Muscle of arm (tissue), 12 donors: ENCODE results near the gene KRT81. TPM values are rescaled to one million over a fixed set of nuclear protein-coding genes. Genes with fewer than 3 reads are reported as not detected.
A peak's percentile ranks its signal among the peaks of the same experiment; 100 is the strongest.
"Not testable (repeated sequence)": the region's sequence is repeated elsewhere in the genome, so short reads cannot be mapped to it uniquely, and the experiment has no call there.

Experiments
- DNase-seq: peaks from one replicate; pipeline ENCODE4 v3.0.0-alpha.2; 2013
- polyA plus RNA-seq, 12 donors: library from polyadenylated mRNA; unstranded; fragments of 120-200 nt; gene quantifications; one replicate each; pipeline ENCODE4 v1.2.1, GENCODE V29; 2013; ENCODE audit not compliant: insufficient read length in 12 of 12

Gene KRT81
- polyA plus RNA-seq, 12 donors: 0.08 to 0.25 (median 0.14) TPM; not detected in 5

- DNase-seq: no peak
Observed at GRCh38 chr12:52318241-52318990, 27.1 kb upstream of the KRT81 start.

- no peak for DNase-seq
Observed at GRCh38 chr12:52317468-52318052, 26.2 kb upstream of the KRT81 start.

DNA sequence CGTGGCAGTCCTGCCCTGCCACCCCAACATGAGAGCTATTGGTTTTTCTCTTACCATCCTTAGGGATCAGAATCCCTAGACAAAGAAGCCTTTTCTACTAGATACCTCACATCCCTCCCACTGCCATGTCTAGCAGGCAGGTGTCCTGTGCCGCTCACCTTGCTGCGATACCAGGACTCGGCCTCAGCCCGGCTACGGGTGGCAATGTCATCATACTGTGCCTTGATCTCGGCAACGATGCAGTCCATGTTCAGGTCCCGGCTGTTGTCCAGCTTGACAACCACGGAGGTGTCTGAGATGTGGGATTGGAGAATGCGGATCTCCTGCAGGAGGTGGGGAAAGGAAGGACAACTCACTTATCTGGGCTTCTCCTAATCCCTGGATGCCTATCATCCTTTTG is 25.4 kb upstream of the KRT81 start:
- DNase-seq: no peak

DNA sequence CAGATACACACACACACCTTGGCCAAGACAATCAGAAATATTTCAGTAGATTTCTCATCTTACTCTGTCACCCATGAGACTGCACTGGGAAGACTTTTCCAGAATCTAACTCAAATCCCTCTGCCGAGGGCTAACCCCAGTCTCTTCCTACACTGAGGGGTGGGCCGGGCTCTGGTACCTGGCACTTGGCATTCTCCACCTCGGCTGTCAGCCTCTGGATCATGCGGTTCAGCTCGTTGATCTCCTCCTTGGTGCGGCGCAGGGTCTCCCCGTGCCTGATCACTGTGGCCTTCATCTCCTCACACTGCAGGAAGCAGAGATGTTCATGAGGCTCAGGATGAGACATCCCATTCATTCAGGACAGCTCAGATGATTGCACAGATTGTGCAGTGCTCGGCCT is 25.0 kb upstream of the KRT81 start:
- no peak for DNase-seq

DNA sequence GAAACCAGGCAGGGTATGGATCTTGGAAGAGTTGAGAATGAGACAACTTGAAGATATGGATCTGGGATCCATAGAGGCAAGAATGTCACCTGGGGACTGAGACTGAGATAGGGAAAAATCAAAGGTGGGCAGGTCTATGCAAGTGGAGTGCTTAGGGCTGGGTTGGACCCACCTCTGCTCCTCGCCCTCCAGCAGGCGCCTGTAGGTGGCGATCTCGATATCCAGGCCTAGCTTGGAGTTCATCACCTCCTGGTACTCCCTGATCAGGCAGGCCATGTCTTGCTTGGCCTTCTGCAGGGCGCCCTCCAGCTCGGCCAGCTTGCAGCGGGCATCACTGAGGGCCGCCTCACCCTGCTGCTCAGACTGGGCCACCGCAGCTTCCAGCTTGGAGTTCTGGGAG is 24.4 kb upstream of the KRT81 start:
- not testable (repeated sequence) for DNase-seq

DNA sequence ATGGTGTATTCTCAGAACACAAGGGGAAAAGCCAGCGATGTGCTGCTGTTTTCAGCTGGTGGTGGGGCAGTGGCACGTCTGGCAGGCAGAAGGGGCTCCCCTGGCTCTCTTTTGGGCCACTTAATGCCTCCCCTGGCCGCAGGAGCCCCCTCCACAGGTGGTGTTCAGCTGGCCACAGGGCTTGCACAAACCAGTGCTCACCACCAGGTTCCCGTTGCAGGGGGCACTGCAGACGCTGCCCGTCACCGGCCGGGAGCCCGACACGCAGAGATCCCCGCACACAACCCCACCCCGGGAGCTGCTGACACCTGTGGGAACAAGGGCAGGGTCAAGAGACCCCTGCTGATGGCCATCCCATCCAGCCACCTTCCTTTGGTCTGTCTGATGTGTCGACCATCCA is 23.2 kb upstream of the KRT81 start:
- no peak for DNase-seq

DNA sequence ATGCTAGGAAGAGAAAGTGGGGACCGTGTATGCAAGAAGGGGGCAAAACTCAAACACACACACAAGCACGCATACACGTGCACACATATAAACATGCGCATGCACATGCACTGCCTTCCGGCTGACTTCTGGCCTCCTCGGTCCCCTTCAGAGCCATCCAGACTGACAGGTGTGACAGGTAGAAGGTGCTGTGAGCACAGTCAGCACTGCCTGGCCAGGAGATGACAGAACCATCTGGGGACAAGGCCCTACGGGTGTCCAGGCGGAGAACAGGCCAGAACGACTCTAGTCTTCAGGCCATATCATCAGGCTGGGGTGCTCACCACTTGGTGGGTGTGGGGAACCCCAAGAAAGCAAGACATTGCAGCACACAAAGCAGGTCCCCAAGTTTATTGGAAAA is 22.6 kb upstream of the KRT81 start:
- no peak for DNase-seq

DNA sequence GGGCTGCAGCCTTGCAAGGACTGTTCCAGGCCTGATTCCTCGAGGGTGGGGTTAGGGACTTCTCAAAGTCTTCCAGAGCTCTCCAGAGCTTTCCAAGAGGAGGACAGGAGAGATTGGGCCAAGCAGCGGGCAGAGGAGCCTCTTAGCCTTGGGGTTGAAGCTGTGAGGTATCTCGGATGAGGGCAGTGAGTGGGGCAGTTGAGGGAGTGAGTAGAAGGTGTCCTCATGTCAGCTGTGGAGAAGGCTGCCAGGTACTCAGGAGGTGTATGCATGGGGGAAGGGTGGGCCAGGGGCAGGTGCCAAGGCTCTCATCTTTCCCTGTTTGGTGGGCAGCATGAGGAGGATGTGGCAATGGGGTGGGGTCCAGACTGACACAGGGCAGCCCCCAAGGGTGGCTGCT is 22.1 kb upstream of the KRT81 start:
- DNase-seq: no peak

DNA sequence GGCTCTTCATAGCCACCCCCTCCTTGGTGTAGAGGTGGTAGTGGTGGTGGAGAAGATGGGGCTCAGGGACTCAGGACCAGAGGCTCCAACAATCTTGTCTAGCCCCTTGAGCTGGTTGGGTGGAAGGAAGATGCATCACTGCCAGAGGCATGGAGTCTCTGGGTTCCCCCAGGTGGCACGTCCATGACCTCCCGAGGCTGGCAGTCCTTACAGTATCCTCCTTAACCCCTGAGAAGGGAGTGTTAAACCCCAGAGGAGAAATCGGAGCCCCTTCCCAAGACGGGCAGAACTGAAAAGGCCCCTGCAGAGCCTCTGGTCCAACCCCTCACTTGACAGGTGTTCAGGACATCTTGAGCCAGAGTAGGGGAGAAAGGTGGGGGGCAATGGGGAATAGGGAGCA is 20.8 kb upstream of the KRT81 start:
- no peak for DNase-seq

DNA sequence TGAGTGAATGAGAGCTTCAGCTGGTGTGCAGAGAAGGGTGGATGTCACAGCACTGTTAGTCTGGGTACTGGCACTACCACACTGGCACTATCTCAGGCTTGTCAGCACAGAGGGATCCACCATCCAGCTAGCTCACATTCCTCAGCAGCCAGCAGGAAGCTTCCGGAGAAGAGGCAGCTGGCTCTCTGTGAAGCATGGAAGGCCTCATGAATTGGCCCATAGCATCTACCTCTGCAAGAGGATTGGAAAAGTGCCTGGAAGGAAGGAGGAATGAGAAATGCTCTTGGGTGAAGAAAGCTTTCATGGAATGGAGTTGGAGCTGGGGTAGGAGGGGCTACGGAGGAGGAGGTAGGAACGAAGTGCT is 19.9 kb upstream of the KRT81 start:
- no peak for DNase-seq

- no peak for DNase-seq
Observed at GRCh38 chr12:52310622-52311284, 19.4 kb upstream of the KRT81 start.

DNA sequence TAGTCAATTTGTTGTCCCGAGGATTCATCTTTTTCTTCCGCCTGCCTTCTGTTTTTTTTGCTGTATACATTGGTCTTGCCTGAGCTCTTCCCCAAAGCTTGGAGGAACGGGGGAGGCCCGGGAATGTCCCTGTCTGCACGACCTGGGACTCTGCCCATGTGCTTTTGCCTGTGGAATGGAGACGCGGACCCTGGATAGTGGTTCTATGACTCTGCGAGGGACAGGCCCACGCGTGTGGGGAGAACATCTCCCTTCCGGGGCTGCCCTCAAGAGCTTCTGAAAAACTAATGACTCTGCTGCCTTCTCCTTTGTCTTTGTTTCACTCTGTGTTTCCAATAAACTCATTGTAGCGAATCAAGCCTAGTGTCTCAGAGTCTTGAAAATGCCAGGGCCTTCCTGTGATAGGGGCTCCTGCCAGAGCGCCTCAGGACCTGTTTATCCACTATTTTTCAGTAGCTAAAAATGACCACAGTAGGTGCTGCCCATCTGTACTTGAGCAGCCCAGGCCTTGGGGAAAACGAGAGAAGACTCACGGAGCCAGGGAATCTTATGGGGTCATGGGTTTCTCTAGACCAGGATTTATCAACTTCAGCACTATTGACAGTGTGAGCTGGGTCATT is 17.6 kb upstream of the KRT81 start:
- no peak for DNase-seq

DNA sequence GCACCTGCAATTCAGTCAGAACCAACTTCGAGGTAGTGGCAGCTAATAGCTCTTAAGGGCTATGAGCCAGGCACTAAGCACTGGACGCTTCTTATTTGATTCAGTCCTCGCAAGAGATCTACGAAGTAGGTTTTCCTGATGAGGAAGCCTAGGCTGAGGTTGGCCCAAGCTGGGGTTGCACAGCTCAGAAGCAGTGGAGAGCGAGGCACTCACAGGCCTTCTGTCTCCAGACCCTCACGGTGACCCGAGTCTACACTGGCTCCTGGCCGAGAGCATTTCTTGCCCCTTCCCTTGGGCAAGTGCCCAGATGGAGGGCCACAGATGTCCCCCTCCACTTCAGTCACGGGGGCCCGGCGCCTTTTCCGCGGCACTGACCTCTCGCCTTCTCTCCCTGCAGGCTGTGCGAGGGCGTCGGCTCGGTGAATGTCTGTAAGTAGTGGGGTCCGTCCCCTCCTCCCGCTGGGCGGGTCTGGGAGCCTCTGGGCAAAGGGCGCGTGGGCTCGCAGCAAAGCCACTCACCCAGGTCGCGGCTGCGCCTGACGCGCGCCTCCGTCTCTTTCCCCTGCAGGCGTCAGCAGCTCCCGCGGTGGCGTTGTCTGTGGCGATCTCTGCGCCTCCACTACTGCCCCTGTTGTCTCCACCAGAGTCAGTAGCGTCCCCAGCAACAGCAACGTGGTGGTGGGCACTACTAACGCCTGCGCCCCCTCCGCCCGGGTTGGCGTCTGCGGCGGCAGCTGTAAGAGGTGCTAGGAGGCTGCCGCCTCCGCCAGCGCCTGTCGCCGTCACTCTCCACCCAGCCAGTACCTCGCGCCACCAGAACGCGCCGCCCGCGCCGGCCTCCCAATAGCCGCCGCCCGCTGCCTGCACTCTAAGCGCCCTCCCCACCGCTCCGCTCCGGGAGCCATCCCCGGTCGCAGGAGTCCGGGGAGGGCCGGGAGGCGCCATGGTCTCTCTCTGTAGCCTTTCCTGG is 16.8 kb upstream of the KRT81 start:
- DNase-seq: peak; percentile 49

DNA sequence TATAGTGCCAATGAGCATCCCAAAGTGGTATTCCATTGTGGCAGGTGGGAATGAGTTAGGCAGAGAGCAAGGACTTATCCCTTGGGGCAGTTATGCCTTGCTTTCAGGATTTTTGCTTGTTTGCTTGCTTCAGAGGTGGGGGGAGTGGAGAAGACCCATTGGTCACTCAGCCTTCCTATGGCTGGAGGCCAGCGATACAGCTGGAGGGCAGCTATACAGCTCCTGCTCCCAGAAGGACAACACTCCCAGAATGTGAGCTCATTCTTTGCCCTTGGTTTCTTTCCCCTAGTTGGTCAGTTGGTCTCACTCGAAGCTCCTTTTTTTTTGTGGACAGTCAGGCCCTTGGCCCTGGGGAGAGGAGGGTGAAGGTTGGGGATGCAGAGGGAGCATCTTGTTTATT is 15.4 kb upstream of the KRT81 start:
- DNase-seq: no peak

- DNase-seq: no peak
Observed at GRCh38 chr12:52305921-52306705, 14.8 kb upstream of the KRT81 start.

GRCh38 chr12:52304941-52305411 is 13.6 kb upstream of the KRT81 start:
- not testable (repeated sequence) for DNase-seq

DNA sequence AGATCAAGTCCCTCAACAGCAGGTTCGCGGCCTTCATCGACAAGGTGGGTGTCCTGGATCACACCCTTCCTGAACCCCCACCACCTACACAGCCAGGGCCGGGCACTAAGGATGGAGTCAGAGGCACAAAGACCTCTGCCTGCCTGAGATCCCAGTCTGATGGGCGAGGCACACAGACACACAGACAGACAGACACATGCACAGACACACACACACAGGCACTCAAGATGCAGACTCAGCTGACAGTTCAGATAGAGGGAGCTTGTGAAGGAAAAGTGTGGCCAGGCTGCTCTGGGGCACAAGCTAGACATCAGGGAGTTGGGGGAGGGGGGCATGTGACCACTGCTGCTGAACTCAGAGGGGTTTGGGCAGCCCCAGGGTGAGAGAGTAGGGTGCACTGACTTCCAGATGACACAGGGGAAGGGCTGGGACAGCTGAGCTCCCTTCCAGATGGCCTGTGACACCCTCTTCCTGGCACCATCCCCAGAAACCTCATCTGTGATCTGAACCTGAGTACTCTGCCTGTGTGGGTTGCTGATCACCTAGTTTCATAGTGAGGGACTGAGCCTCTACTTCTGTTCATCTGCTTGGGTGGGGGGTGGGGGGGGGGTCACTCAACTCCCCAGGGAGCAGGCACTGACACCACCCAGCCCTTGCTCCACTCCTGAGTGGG is 11.0 kb upstream of the KRT81 start:
- not testable (repeated sequence) for DNase-seq

DNA sequence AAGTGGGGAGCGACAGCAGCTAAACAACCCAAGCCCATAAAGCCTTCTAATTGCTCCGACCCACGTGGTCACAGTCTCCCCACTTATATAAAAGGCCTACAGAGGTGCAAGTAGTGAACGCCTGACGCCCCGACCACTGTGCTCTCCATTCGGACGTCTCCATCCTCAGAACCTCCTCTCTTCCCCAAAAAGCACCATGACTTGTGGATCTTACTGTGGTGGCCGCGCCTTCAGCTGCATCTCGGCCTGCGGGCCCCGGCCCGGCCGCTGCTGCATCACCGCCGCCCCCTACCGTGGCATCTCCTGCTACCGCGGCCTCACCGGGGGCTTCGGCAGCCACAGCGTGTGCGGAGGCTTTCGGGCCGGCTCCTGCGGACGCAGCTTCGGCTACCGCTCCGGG is 10.4 kb upstream of the KRT81 start:
- not testable (repeated sequence) for DNase-seq

- no peak for DNase-seq
Observed at GRCh38 chr12:52300796-52301691, 9.7 kb upstream of the KRT81 start.
